Lower leg skin (tissue), 4 donors: Measurements from ENCODE around the gene RNF4. TPM values are rescaled to one million over a fixed set of nuclear protein-coding genes. Genes with fewer than 3 reads are reported as not detected.

Experiments
- DNase-seq, 2 donors: peaks; one replicate each; pipeline ENCODE4 v3.0.0-alpha.2; 2019; ENCODE audit warnings: low spot score in 2 of 2
- H3K4me3 ChIP-seq: fragments of 200-600 bp; sonication (generic); 2 replicates; pipeline ENCODE4 v1.5.1; 2017; ENCODE audit warnings: mild to moderate bottlenecking, low read depth; ENCODE audit not compliant: poor library complexity, severe bottlenecking
- CTCF ChIP-seq, 3 donors: fragments of 450-650 bp; IDR thresholded peaks; one replicate each; pipeline ENCODE4 v1.5.1; 2016; ENCODE audit warnings: antibody characterized with exemption in 3 of 3, mild to moderate bottlenecking in 3 of 3, moderate library complexity in 2 of 3
- POLR2A ChIP-seq, 2 donors: fragments of 450-650 bp; IDR thresholded peaks; one replicate each; pipeline ENCODE4 v1.6.1; 2016 to 2017; ENCODE audit warnings: antibody characterized with exemption in 2 of 2, mild to moderate bottlenecking in 1 of 2, moderate library complexity in 1 of 2
- WGBS, 2 donors: methylation state at CpG; one replicate each; pipeline ENCODE4 v1.1.5; 2018; 5-methylcytosine and 5-hydroxymethylcytosine counted together
- intact Hi-C: fragments of 100-400 bp; cut with DNase I; formaldehyde crosslinking; loops from one replicate; pipeline ENCODE4 v1.15.0; 2023; ENCODE audit warnings: low total_unique reads
- total RNA-seq, 4 donors: library from RNA; depleted of rRNA; stranded (reverse); fragments of >200 nt; gene quantifications; one replicate each; pipeline ENCODE4 v1.1.0, GENCODE V29; 2016

Gene RNF4
- total RNA-seq, 4 donors from 2014 or later = 30.4 to 44.0 (median 37.9) TPM

- TF ChIP-seq CTCF (IDR thresholded peaks at IDR 0.05) = no peak
- no peak for TF ChIP-seq POLR2A (IDR thresholded peaks at IDR 0.05)
- 85 to 98% methylated on average over 6 to 10 of the region's 10 CpGs for WGBS, 2 donors
- no peak overlapping the region for H3K4me3 ChIP-seq
- DNase-seq = no peak
- intact Hi-C loops = loop anchor here (10.0 kb wide), 1 partner anchor 236 kb away; no protein-coding TSS in a partner anchor
These were observed 17.8 kb upstream of the RNF4 start for GRCh38 chr4:2451036-2451520.

- H3K4me3 ChIP-seq = no peak overlapping the region
- no peak for TF ChIP-seq CTCF (IDR thresholded peaks at IDR 0.05)
- no peak for TF ChIP-seq POLR2A (IDR thresholded peaks at IDR 0.05)
- no peak for DNase-seq
- intact Hi-C loops = loop anchor here (10.0 kb wide), 1 partner anchor 237 kb away; no protein-coding TSS in a partner anchor
- WGBS, 2 donors = 79 to 83% methylated on average over 22 to 23 of the region's 25 CpGs
These were observed 16.8 kb upstream of the RNF4 start for GRCh38 chr4:2451821-2452785.

- intact Hi-C loops = loop anchor here (10.0 kb wide), 1 partner anchor 243 kb away; no protein-coding TSS in a partner anchor
- DNase-seq = no peak
- WGBS, 2 donors = 77 to 78% methylated on average over 24 of the region's 24 CpGs
- H3K4me3 ChIP-seq = no peak overlapping the region
- TF ChIP-seq CTCF (IDR thresholded peaks at IDR 0.05) = no peak
- no peak for TF ChIP-seq POLR2A (IDR thresholded peaks at IDR 0.05)
These were observed 11.2 kb upstream of the RNF4 start for GRCh38 chr4:2457481-2458295.

GRCh38 chr4:2458546-2459491 is 10.1 kb upstream of the RNF4 start:
- TF ChIP-seq CTCF (IDR thresholded peaks at IDR 0.05) = no peak
- TF ChIP-seq POLR2A (IDR thresholded peaks at IDR 0.05) = no peak
- WGBS, 2 donors = 58 to 70% methylated on average over 22 to 24 of the region's 38 CpGs
- DNase-seq = no peak
- intact Hi-C loops = loop anchor here (10.0 kb wide), 1 partner anchor 244 kb away; no protein-coding TSS in a partner anchor
- H3K4me3 ChIP-seq = no peak overlapping the region
